PC-9 (cell line): Measurements from ENCODE around the gene LRRC4C. TPM values are rescaled to one million over a fixed set of nuclear protein-coding genes. Genes with fewer than 3 reads are reported as not detected.
A peak's percentile ranks its signal among the peaks of the same experiment; 100 is the strongest.

Experiments used
- BruUV-seq: library from RNA; stranded (reverse); fragments of 400-500 nt; replicated peaks from 2 replicates; lab custom pipeline; 2021; lab: Mats Ljungman, UMichigan
- CTCF ChIA-PET: fragments of 300-600 bp; sonication (Branson Sonifier 250); formaldehyde crosslinking; loops from one replicate; lab custom pipeline; 2022; ENCODE audit warnings: antibody characterized with exemption; lab: Charles Lee
- POLR2A ChIA-PET: fragments of 300-600 bp; sonication (Branson Sonifier 250); formaldehyde crosslinking; loops from one replicate; lab custom pipeline; 2022; ENCODE audit warnings: antibody characterized with exemption; ENCODE audit not compliant: unreplicated experiment; lab: Charles Lee
- DNase-seq, 2 experiments: peaks; one replicate each; pipeline versions ENCODE4 v3.0.0 to v3.0.0-alpha.2; 2015 to 2022; ENCODE audit warnings: mixed read lengths in 1 of 2
- H2AFZ ChIP-seq: fragments of 200-600 bp; sonication (generic); 2 replicates; pipeline ENCODE4 v1.8.1; 2017; ENCODE audit warnings: antibody characterized with exemption
- H3F3A ChIP-seq: fragments of 200-600 bp; sonication (generic); 2 replicates; pipeline ENCODE4 v1.8.1; 2017; ENCODE audit warnings: antibody characterized with exemption, mild to moderate bottlenecking, low read depth; ENCODE audit not compliant: insufficient read depth
- H3K27ac ChIP-seq: fragments of 200-600 bp; sonication (generic); 2 replicates; pipeline ENCODE4 v1.6.1; 2016; ENCODE audit warnings: mixed run types
- H3K27me3 ChIP-seq: fragments of 200-600 bp; sonication (generic); 2 replicates; pipeline ENCODE4 v1.6.1; 2016; ENCODE audit warnings: low read depth, mixed run types; ENCODE audit not compliant: insufficient read depth
- H3K36me3 ChIP-seq: fragments of 200-600 bp; sonication (generic); 2 replicates; pipeline ENCODE4 v1.6.1; 2016; ENCODE audit warnings: low read depth, mixed run types
- H3K4me1 ChIP-seq: fragments of 200-600 bp; sonication (generic); replicated peaks from 2 replicates; pipeline ENCODE4 v1.6.1; 2016; ENCODE audit warnings: mixed run types; ENCODE audit not compliant: insufficient read depth
- H3K4me2 ChIP-seq: fragments of 200-600 bp; sonication (generic); 2 replicates; pipeline ENCODE4 v1.6.1; 2017; ENCODE audit warnings: mixed run types
- H3K4me3 ChIP-seq: fragments of 200-600 bp; sonication (generic); 2 replicates; pipeline ENCODE4 v1.6.1; 2016; ENCODE audit warnings: mixed run types
- H3K79me2 ChIP-seq: fragments of 200-600 bp; sonication (generic); 2 replicates; pipeline ENCODE4 v1.6.1; 2017; ENCODE audit warnings: low read depth, mixed run types
- H3K9me2 ChIP-seq: fragments of 200-600 bp; sonication (generic); 2 replicates; pipeline ENCODE4 v1.8.1; 2017; ENCODE audit warnings: mild to moderate bottlenecking; ENCODE audit not compliant: insufficient read depth
- H3K9me3 ChIP-seq: fragments of 200-600 bp; sonication (generic); 2 replicates; pipeline ENCODE4 v1.8.1; 2016; ENCODE audit warnings: low read depth; ENCODE audit not compliant: insufficient read depth
- H4K20me1 ChIP-seq: fragments of 200-600 bp; sonication (generic); 2 replicates; pipeline ENCODE4 v1.8.1; 2017; ENCODE audit not compliant: insufficient read depth
- EZH2 ChIP-seq: fragments of 200-600 bp; sonication (generic); IDR thresholded peaks from 2 replicates; pipeline ENCODE4 v1.8.0; 2017; ENCODE audit warnings: antibody characterized with exemption, low read depth
- intact Hi-C: fragments of 100-400 bp; cut with micrococcal nuclease; formaldehyde crosslinking; loops from one replicate; pipeline ENCODE4 v1.10.0; 2022; ENCODE audit not compliant: unreplicated experiment
- total RNA-seq: library from RNA; stranded (reverse); gene quantifications from 2 replicates; pipeline ENCODE4 v1.2.3, GENCODE V29; 2021
- TF ChIP-seq, protein P1 (sequence below): fragments of 200-600 bp; sonication (generic); conservative IDR thresholded peaks from 2 replicates; pipeline ENCODE4 v1.6.1; 2017; ENCODE audit warnings: mixed run types, antibody characterized with exemption, mild to moderate bottlenecking, moderate library complexity

Gene LRRC4C
- total RNA-seq, 1 experiment from 2014 or later, result not detected

DNA sequence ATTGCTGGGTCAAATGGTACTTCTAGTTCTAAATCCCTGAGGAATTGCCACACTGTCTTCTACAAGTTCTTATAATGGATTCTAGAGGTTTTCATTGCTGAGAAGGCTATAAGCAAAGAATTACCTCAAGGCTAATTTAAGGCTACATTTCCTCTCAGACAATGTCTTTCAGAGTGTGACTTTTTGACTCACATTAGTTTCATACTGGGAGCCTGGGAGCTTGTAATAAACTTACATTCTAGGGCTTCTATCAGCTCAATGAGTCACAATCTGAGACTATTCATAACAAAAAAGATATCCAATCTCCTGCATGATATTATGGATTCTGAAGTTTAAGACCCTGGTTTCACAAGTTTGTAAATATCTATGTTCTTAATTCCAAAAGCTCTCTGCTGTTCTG lies 408.7 kb downstream of the LRRC4C start:
- ChIA-PET CTCF (no interaction called here), POLR2A (no interaction called here)
- Histone ChIP-seq H3K27me3 (no peaks in the 10 kb centered on the region), H3K4me2 (no peak overlapping the region), H4K20me1 (no peaks in the 10 kb centered on the region), H3K36me3 (no peaks in the 10 kb centered on the region), H3K4me3 (no peak overlapping the region), H3K4me1 (no peaks in the 10 kb centered on the region), H3K27ac (no peak overlapping the region), H3K9me2 (no peaks in the 10 kb centered on the region), H2AFZ (no peak overlapping the region), H3K79me2 (no peaks in the 10 kb centered on the region), H3K9me3 (no peaks in the 10 kb centered on the region), H3F3A (no peaks in the 10 kb centered on the region)
- no TSS peak for BruUV-seq
- intact Hi-C loops, result no loop called here
- no peak for DNase-seq
- no peak for TF ChIP-seq EZH2
- TF ChIP-seq, protein P1, sequence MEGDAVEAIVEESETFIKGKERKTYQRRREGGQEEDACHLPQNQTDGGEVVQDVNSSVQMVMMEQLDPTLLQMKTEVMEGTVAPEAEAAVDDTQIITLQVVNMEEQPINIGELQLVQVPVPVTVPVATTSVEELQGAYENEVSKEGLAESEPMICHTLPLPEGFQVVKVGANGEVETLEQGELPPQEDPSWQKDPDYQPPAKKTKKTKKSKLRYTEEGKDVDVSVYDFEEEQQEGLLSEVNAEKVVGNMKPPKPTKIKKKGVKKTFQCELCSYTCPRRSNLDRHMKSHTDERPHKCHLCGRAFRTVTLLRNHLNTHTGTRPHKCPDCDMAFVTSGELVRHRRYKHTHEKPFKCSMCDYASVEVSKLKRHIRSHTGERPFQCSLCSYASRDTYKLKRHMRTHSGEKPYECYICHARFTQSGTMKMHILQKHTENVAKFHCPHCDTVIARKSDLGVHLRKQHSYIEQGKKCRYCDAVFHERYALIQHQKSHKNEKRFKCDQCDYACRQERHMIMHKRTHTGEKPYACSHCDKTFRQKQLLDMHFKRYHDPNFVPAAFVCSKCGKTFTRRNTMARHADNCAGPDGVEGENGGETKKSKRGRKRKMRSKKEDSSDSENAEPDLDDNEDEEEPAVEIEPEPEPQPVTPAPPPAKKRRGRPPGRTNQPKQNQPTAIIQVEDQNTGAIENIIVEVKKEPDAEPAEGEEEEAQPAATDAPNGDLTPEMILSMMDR, result no peak

DNA sequence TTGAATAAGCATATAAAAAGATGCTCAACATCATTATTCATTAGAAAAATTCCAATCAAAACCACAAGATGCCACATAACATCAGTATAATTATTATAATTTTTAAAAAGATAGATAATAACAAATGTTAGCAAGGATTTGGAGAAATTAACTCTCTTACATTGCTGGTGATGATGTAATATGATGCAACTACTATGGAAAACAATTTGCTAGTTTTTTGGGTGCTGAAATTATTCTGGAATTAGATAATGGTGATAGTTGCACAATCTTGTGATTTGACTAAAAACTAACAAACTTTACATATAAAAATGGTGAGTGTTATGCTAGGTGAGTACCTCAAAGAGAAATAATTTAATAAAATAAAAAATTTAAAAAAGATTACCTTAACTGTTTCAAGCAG lies 412.2 kb downstream of the LRRC4C start:
- Histone ChIP-seq H3K4me3 (no peak overlapping the region), H3K4me2 (no peak overlapping the region), H3K9me2 (no peaks in the 10 kb centered on the region), H3K79me2 (no peaks in the 10 kb centered on the region), H3K27ac (no peak overlapping the region), H3K27me3 (no peaks in the 10 kb centered on the region), H3K9me3 (no peaks in the 10 kb centered on the region), H2AFZ (no peak overlapping the region), H3F3A (no peaks in the 10 kb centered on the region), H4K20me1 (no peaks in the 10 kb centered on the region), H3K36me3 (no peaks in the 10 kb centered on the region), H3K4me1 (no peaks in the 10 kb centered on the region)
- peak in 1 of 2 experiments; percentile 5 for DNase-seq
- TF ChIP-seq, protein P1, result no peak
- no peak for TF ChIP-seq EZH2
- BruUV-seq, result no TSS peak
- ChIA-PET POLR2A (no interaction called here), CTCF (no interaction called here)
- intact Hi-C loops, result no loop called here

DNA sequence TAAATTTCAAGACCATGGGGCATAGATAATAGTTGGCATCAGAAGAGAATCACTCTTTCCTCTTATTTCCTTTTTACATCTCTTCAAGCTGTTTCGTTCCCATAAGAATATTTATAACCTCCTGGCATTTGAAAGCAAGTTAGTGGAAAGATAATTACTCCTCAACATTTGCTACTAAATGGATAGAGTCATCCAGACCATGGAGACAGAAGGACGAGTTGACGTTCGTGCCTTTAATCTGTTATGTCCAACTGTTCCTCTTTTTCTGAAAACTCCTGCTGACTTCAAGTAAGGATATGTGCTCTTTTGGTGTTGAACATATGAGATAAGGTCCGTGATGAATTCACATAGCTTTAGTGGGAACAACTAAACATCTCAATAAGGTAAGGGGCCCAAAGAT lies 414.2 kb downstream of the LRRC4C start:
- no peaks in the 10 kb centered on the region for H3K36me3 ChIP-seq
- ChIA-PET CTCF (no interaction called here), POLR2A (no interaction called here)

More for the DNA sequence above, 414.2 kb downstream of the LRRC4C start:
- no peaks in the 10 kb centered on the region for H3K9me3 ChIP-seq
- peak in 1 of 2 experiments; percentile 31 for DNase-seq
- H3K27ac ChIP-seq, result no peak overlapping the region
- H3K4me1 ChIP-seq, result no peaks in the 10 kb centered on the region
- H2AFZ ChIP-seq, result no peak overlapping the region
- H3K4me3 ChIP-seq, result no peak overlapping the region
- H3K27me3 ChIP-seq, result no peaks in the 10 kb centered on the region
- BruUV-seq, result no TSS peak
- intact Hi-C loops, result no loop called here
- H3K9me2 ChIP-seq, result no peaks in the 10 kb centered on the region
- no peak overlapping the region for H3K4me2 ChIP-seq
- H3K79me2 ChIP-seq, result no peaks in the 10 kb centered on the region
- TF ChIP-seq, protein P1, result no peak
- no peak for TF ChIP-seq EZH2
- H3F3A ChIP-seq, result no peaks in the 10 kb centered on the region
- no peaks in the 10 kb centered on the region for H4K20me1 ChIP-seq
